Gastrocnemius medialis (tissue), 4 donors: ENCODE results near the gene CFAP69. TPM values are rescaled to one million over a fixed set of nuclear protein-coding genes. Genes with fewer than 3 reads are reported as not detected.
"Not testable (repeated sequence)": the region's sequence is repeated elsewhere in the genome, so short reads cannot be mapped to it uniquely, and the experiment has no call there.

Source experiments
- ATAC-seq, 2 donors: fragments of 150-250 bp; one replicate each; pipeline ENCODE4 v1.9.1; 2016
- DNase-seq, 2 donors: peaks; one replicate each; pipeline ENCODE4 v3.0.0-alpha.2; 2019
- H3K27ac ChIP-seq, 4 donors: fragments of 200-600 bp; sonication (generic); 1 replicate in 1 of 4; 2 replicates in 3 of 4; pipeline ENCODE4 v1.5.1; 2016 to 2018; ENCODE audit warnings: mild to moderate bottlenecking in 2 of 4, moderate library complexity in 1 of 4
- H3K27me3 ChIP-seq, 3 donors: fragments of 200-600 bp; sonication (generic) in 2 of 3; 1 replicate in 1 of 3; 2 replicates in 2 of 3; pipeline versions ENCODE4 v1.5.1 to v1.6.0; 2016 to 2019; ENCODE audit warnings: mild to moderate bottlenecking in 1 of 3, moderate library complexity in 1 of 3
- H3K36me3 ChIP-seq, 2 donors: fragments of 200-600 bp; sonication (generic) in 1 of 2; one replicate each; pipeline ENCODE4 v1.5.1; 2017 to 2018
- H3K4me1 ChIP-seq, 2 donors: fragments of 200-600 bp; sonication (generic) in 1 of 2; one replicate each; pipeline ENCODE4 v1.5.1; 2016 to 2017; ENCODE audit warnings: mild to moderate bottlenecking in 2 of 2
- H3K4me3 ChIP-seq, 4 donors: fragments of 200-600 bp; sonication (generic) in 3 of 4; 1 replicate in 1 of 4; 2 replicates in 3 of 4; pipeline ENCODE4 v1.5.1; 2016 to 2019; ENCODE audit warnings: mild to moderate bottlenecking in 2 of 4
- H3K9me3 ChIP-seq, 3 donors: fragments of 200-600 bp; sonication (generic) in 2 of 3; 1 replicate in 1 of 3; 2 replicates in 2 of 3; pipeline ENCODE4 v1.5.1; 2016 to 2019
- POLR2A ChIP-seq, 2 donors: fragments of 450-650 bp; IDR thresholded peaks; one replicate each; pipeline ENCODE4 v1.6.1; 2017; ENCODE audit warnings: antibody characterized with exemption in 2 of 2, mild to moderate bottlenecking in 2 of 2, moderate library complexity in 2 of 2
- in situ Hi-C, 4 donors: fragments of 200-750 bp; cut with MboI; loops; one replicate each; pipeline versions ENCODE4 v1.15.0 to v1.8.0; 2017; ENCODE audit warnings: low sequenced_read_pairs in 4 of 4
- intact Hi-C: fragments of 100-400 bp; cut with DNase I; formaldehyde crosslinking; loops from one replicate; pipeline ENCODE4 v1.15.1; 2023; ENCODE audit warnings: low total_unique reads
- total RNA-seq, 4 donors: library from RNA; depleted of rRNA; stranded (reverse); fragments of >200 nt; gene quantifications; one replicate each; pipeline versions ENCODE4 v1.1.0 to v1.2.3, GENCODE V29; 2016
- TF ChIP-seq, protein P1 (sequence below), 5 experiments: fragments of 450-650 bp in 3 of 5; fragments of 200-600 bp in 2 of 5; sonication (generic) in 2 of 5; IDR thresholded peaks in 4 of 5; conservative IDR thresholded peaks in 1 of 5; 1 replicate in 4 of 5; 2 replicates in 1 of 5; pipeline ENCODE4 v1.5.1; 2016 to 2019; ENCODE audit warnings: antibody characterized with exemption in 5 of 5, mild to moderate bottlenecking in 3 of 5, moderate library complexity in 3 of 5

Gene CFAP69
- total RNA-seq, 4 donors from 2014 or later, result 0.62 to 4.9 (median 1.6) TPM; not detected in 1

- H3K27ac ChIP-seq, result no peak within 1 kb of the TSS
- ATAC-seq (no peak), DNase-seq (no peak)
- no peaks in the 10 kb centered on the region for H3K9me3 ChIP-seq
- peak within 1 kb of the TSS in 3 of 4 donors; percentile 10 to 20 (median 18) for H3K4me3 ChIP-seq
- no peak for TF ChIP-seq POLR2A (IDR thresholded peaks at IDR 0.05)
- TF ChIP-seq, protein P1, sequence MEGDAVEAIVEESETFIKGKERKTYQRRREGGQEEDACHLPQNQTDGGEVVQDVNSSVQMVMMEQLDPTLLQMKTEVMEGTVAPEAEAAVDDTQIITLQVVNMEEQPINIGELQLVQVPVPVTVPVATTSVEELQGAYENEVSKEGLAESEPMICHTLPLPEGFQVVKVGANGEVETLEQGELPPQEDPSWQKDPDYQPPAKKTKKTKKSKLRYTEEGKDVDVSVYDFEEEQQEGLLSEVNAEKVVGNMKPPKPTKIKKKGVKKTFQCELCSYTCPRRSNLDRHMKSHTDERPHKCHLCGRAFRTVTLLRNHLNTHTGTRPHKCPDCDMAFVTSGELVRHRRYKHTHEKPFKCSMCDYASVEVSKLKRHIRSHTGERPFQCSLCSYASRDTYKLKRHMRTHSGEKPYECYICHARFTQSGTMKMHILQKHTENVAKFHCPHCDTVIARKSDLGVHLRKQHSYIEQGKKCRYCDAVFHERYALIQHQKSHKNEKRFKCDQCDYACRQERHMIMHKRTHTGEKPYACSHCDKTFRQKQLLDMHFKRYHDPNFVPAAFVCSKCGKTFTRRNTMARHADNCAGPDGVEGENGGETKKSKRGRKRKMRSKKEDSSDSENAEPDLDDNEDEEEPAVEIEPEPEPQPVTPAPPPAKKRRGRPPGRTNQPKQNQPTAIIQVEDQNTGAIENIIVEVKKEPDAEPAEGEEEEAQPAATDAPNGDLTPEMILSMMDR (IDR thresholded peaks at IDR 0.05 in 4 of 5, conservative IDR thresholded peaks at IDR 0.05 in 1 of 5), result no peak
- intact Hi-C loops (no loop called here), in situ Hi-C loops (no loop called here)
- H3K36me3 ChIP-seq, result no peaks in the 10 kb centered on the region
- H3K27me3 ChIP-seq, result peaks cover 28 to 35% (median 29%) of the 10 kb centered on the region in 3 donors
- H3K4me1 ChIP-seq, result no peaks in the 10 kb centered on the region
These were observed 76.0 kb downstream of the CFAP69 start, which contains the start of gene FAM237B for GRCh38 chr7:90320801-90321494. FAM237B (minus strand) TSS chr7:90321304; CDS start chr7:90319748, 1,556 bp downstream.

GRCh38 chr7:90322837-90323236 is 77.9 kb downstream of the CFAP69 start:
- in situ Hi-C loops, result no loop called here
- Histone ChIP-seq H3K27me3 (peaks cover 28 to 35% (median 29%) of the 10 kb centered on the region in 3 donors), H3K9me3 (no peaks in the 10 kb centered on the region), H3K4me3 (no peak overlapping the region), H3K36me3 (no peaks in the 10 kb centered on the region), H3K27ac (no peak overlapping the region), H3K4me1 (no peaks in the 10 kb centered on the region)
- intact Hi-C loops, result no loop called here
- DNase-seq (no peak), ATAC-seq (no peak)
- TF ChIP-seq, protein P1 (IDR thresholded peaks at IDR 0.05 in 4 of 5, conservative IDR thresholded peaks at IDR 0.05 in 1 of 5), result no peak
- no peak for TF ChIP-seq POLR2A (IDR thresholded peaks at IDR 0.05)

DNA sequence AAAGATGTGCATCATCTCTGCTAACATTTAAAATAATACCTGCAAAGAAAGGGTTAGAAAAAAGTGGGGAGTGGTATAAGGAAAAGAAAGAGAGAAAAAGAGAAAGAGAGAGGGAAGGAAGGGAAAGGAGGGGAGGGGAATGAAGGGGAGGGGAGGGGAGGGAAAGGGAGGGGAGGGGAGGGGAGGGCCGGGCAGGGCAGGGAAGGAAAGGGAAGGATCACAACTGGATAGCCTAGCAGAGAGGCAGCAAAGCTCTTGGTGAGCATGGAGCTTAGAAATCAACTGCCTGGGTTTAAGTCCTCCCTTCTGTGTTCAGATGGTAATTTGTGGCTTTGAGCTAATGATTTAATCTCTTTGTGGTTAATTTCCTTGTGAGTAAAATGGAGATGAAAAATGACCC is 81.5 kb downstream of the CFAP69 start:
- intact Hi-C loops, result no loop called here
- DNase-seq (no peak), ATAC-seq (no peak)
- Histone ChIP-seq H3K9me3 (no peaks in the 10 kb centered on the region), H3K27ac (no peak overlapping the region), H3K27me3 (peaks cover 11 to 15% (median 12%) of the 10 kb centered on the region in 3 donors), H3K4me1 (no peaks in the 10 kb centered on the region), H3K36me3 (no peaks in the 10 kb centered on the region), H3K4me3 (no peak overlapping the region)
- TF ChIP-seq, protein P1 (IDR thresholded peaks at IDR 0.05 in 4 of 5, conservative IDR thresholded peaks at IDR 0.05 in 1 of 5), result no peak
- TF ChIP-seq POLR2A (IDR thresholded peaks at IDR 0.05), result no peak
- in situ Hi-C loops, result no loop called here

DNA sequence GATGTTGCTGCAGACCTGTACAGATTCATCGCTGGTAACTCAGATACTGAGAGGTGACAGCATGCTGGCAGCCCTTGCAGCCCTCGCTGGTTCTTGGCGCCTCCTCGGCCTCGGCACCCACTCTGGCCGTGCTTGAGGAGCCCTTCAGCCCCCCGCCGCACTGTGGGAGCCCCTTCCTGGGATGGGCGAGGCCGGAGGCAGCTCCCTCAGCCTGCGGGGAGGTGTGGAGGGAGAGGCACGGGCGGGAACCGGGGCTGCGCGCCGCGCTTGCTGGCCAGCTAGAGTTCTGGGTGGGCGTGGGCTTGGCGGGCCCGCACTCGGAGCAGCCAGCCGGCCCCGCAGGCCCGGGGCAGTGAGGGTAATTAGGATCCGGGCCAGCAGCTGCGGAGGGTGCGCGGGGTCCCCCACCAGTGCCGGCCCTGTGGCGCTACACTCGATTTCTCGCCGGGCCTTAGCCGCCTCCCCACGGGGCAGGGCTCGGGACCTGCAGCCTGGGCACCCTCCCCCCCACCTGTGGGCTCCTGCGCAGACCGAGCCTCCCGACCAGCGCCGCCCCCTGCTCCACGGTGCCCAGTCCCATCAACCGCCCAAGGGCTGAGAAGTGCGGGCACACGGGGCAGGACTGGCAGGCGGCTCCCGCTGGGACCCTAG is 89.3 kb downstream of the CFAP69 start:
- Histone ChIP-seq H3K4me1 (no peaks in the 10 kb centered on the region), H3K4me3 (no peak overlapping the region), H3K27ac (no peak overlapping the region), H3K9me3 (no peaks in the 10 kb centered on the region), H3K27me3 (no peaks in the 10 kb centered on the region), H3K36me3 (no peaks in the 10 kb centered on the region)
- in situ Hi-C loops (no loop called here), intact Hi-C loops (no loop called here)
- DNase-seq (no peak), ATAC-seq (no peak)
- TF ChIP-seq POLR2A (IDR thresholded peaks at IDR 0.05), result no peak
- TF ChIP-seq, protein P1 (IDR thresholded peaks at IDR 0.05 in 4 of 5, conservative IDR thresholded peaks at IDR 0.05 in 1 of 5), result no peak

- H3K4me3 ChIP-seq, H3K27me3 ChIP-seq, intact Hi-C loops, H3K27ac ChIP-seq, H3K9me3 ChIP-seq, in situ Hi-C loops, ATAC-seq, H3K4me1 ChIP-seq, H3K36me3 ChIP-seq, DNase-seq: not testable (repeated sequence)
These were observed 90.0 kb downstream of the CFAP69 start for GRCh38 chr7:90334926-90335325.
